CD4-positive, alpha-beta T cell treated with Interferon alpha-2 for 1 hour (primary cell): ENCODE results near the gene ADSL.
"Not testable (repeated sequence)": the region's sequence is repeated elsewhere in the genome, so short reads cannot be mapped to it uniquely, and the experiment has no call there.

Experiments
- DNase-seq, 2 donors: peaks; one replicate each; pipeline ENCODE4 v3.0.0-alpha.2; 2020 to 2022

ADSL gene

GRCh38 chr22:40376149-40376548 is 29.8 kb downstream of the ADSL start:
- DNase-seq: no peak

GRCh38 chr22:40377931-40378330 is 31.6 kb downstream of the ADSL start:
- no peak for DNase-seq

GRCh38 chr22:40378448-40378847 is 32.1 kb downstream of the ADSL start:
- DNase-seq: not testable (repeated sequence)

- no peak for DNase-seq
Observed at GRCh38 chr22:40381461-40381860, 35.2 kb downstream of the ADSL start.

- no peak for DNase-seq
Observed at GRCh38 chr22:40383905-40384304, 37.6 kb downstream of the ADSL start.

GRCh38 chr22:40385036-40385782 is 38.9 kb downstream of the ADSL start:
- peak; percentile 45 to 56 for DNase-seq

- no peak for DNase-seq
Observed at GRCh38 chr22:40387746-40388145, 41.4 kb downstream of the ADSL start.

- DNase-seq: no peak
Observed at GRCh38 chr22:40388231-40388630, 41.9 kb downstream of the ADSL start.

GRCh38 chr22:40391417-40391816 is 45.1 kb downstream of the ADSL start:
- no peak for DNase-seq

- DNase-seq: no peak
Observed at GRCh38 chr22:40392618-40393017, 46.3 kb downstream of the ADSL start.

GRCh38 chr22:40394607-40395006 is 48.3 kb downstream of the ADSL start:
- DNase-seq: no peak

- no peak for DNase-seq
Observed at GRCh38 chr22:40395607-40396006, 49.3 kb downstream of the ADSL start.

- DNase-seq: no peak
Observed at GRCh38 chr22:40396882-40397281, 50.6 kb downstream of the ADSL start.

- no peak for DNase-seq
Observed at GRCh38 chr22:40397396-40397795, 51.1 kb downstream of the ADSL start.

GRCh38 chr22:40399621-40400020 is 53.3 kb downstream of the ADSL start:
- no peak for DNase-seq

GRCh38 chr22:40400159-40400558 is 53.9 kb downstream of the ADSL start:
- DNase-seq: peak; percentile 66 to 70

- DNase-seq: peak; percentile 18 to 68
Observed at GRCh38 chr22:40401532-40401931, 55.2 kb downstream of the ADSL start.

- DNase-seq: peak in 1 of 2 donors; percentile 14
Observed at GRCh38 chr22:40401981-40402406, 55.7 kb downstream of the ADSL start.

GRCh38 chr22:40403141-40403540 is 56.8 kb downstream of the ADSL start:
- DNase-seq: no peak

- DNase-seq: no peak
Observed at GRCh38 chr22:40403651-40404050, 57.4 kb downstream of the ADSL start.

- no peak for DNase-seq
Observed at GRCh38 chr22:40404251-40405177, 58.2 kb downstream of the ADSL start.

GRCh38 chr22:40405178-40406062 is 59.1 kb downstream of the ADSL start:
- DNase-seq: no peak
